GM21390 (cell line): ENCODE data around the gene NFE2L3.
"Not testable (repeated sequence)": the region's sequence is repeated elsewhere in the genome, so short reads cannot be mapped to it uniquely, and the experiment has no call there.

Source experiments
- ATAC-seq: cut with Tn5 transposase; IDR thresholded peaks from one replicate; pipeline ENCODE4 v1.9.1; 2021; ENCODE audit not compliant: unreplicated experiment

The NFE2L3 gene, protein sequence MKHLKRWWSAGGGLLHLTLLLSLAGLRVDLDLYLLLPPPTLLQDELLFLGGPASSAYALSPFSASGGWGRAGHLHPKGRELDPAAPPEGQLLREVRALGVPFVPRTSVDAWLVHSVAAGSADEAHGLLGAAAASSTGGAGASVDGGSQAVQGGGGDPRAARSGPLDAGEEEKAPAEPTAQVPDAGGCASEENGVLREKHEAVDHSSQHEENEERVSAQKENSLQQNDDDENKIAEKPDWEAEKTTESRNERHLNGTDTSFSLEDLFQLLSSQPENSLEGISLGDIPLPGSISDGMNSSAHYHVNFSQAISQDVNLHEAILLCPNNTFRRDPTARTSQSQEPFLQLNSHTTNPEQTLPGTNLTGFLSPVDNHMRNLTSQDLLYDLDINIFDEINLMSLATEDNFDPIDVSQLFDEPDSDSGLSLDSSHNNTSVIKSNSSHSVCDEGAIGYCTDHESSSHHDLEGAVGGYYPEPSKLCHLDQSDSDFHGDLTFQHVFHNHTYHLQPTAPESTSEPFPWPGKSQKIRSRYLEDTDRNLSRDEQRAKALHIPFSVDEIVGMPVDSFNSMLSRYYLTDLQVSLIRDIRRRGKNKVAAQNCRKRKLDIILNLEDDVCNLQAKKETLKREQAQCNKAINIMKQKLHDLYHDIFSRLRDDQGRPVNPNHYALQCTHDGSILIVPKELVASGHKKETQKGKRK

DNA sequence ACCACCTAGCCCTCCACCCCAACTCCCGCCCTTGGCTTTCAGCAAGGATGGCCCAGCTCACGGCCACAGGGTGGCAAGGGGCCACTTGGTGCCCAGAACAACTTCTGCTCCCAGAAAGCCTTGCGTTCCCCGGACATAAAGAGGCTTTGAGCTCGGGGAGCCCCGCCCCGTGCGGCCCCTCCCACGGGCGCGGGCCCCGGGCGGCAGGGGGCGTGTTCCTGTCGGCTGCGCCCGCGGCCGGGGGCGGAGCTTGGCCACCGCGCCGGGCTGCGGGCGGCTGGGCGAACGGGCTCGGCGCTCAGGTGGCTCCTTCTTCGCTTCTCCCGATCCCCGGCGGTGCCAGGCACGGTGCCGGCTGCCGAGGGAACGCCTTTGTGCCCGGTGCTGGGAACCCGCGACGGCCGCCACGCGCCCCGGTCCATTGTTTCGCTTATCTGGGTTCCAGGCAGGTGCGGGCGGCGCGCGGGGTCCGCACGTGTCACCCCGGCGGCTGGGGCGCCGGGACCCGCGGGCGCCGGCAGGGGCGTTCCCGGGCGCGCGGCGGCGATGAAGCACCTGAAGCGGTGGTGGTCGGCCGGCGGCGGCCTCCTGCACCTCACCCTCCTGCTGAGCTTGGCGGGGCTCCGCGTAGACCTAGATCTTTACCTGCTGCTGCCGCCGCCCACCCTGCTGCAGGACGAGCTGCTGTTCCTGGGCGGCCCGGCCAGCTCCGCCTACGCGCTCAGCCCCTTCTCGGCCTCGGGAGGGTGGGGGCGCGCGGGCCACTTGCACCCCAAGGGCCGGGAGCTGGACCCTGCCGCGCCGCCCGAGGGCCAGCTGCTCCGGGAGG is at the start of gene NFE2L3:
Gene NFE2L3 (plus strand): TSS at position 246 of the 829 bp plus-strand sequence. CDS start 301 bp downstream, at position 547.
- peak; percentile 63 for ATAC-seq

DNA sequence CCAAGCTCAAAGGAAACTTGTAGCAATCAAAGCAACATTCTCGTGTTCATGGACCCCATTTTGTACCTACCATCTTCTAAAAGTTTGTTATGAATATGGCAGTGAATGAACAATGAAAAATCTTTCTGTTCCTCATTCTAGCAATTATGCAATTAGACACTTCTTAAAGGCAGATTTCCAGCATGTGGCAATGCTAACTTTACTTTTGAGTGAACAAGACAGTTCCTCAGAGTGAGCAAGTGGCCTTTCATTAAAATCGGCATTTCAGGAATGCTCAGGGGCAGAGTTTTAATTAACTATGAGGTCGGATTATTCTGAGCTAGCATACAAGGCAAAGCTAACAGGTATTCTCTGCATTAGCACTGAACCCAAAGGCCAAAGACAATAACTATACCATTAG is 48.4 kb upstream of the NFE2L3 start:
- no peak for ATAC-seq

DNA sequence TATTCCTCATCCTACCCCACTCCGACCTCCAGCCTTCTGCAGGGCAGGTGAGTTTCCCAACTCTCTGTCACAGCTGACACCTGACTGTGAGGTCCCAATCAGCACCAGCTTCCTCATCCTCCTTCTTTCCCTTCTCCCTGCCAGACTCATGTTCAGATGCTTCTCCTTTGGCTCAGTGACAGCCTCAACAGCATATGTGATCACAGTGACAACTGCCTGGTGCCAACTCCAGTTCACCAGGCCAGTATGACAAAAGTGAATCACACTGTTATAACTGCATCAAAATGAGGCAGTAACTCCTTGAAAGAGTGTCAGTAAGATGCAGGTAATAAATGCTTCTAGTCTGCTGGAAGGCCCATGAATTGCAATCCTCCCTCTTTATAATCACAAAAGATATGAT is 46.8 kb upstream of the NFE2L3 start:
- no peak for ATAC-seq

DNA sequence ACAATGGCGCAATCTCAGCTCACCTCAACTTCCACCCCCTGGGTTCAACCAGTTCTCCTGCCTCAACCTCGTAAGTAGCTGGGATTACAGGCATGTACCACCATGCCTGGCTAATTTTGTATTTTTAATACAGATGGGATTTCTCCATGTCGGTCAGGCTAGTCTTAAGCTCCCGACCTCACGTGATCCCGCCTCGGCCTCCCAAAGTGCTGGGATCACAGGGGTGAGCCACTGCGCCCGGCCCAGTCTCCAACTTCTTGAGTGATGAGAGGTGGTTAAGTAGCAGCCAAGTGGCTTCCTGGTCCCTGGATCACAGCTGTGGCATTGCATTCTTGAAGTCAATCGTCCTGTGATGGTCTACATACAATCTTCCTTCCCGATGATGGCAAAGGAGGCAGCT is 46.1 kb upstream of the NFE2L3 start:
- no peak for ATAC-seq

DNA sequence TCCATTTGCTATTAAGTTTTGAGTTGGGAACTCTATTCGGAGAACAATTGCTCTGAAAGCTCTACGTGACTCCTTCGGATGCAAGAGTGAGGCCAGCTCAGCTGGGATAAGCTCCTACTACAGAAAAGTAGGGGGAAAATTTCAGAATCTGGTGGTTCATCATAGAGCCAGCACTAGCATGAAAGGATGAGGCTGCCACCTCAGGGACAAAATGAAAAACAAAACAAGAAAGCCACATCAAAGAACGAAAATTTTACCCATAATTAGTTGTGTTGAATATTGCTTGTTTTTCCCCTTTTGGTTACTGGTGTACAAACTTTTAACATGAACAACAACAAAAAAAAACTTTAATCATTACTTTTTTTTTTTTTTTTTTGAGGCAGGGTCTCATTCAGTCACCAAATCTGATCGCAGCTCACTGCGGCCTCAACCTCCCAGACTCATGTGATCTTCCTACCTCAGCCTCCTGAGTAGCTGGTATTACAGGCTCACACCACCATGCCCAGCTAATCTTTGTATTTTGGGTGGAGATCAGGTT is 39.7 kb upstream of the NFE2L3 start:
- no peak for ATAC-seq

DNA sequence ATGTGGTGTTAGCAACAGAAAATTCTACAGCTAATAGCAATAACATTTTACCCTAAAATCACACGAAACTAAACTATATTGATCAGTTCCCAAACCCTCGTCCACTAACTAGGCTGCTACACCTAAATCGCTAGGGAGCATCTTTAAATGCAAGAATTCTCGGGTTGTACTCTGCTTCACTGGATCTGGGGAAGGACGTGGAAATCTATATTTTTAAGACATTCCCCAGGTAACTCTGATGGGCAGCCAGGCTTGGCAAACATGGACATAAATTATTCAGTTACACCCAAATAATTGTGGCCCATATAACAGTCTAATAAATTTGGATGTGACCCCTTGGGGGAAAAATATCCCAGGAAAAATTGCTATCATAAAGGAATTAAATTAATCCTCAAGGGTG is 36.3 kb upstream of the NFE2L3 start:
- ATAC-seq, result no peak

DNA sequence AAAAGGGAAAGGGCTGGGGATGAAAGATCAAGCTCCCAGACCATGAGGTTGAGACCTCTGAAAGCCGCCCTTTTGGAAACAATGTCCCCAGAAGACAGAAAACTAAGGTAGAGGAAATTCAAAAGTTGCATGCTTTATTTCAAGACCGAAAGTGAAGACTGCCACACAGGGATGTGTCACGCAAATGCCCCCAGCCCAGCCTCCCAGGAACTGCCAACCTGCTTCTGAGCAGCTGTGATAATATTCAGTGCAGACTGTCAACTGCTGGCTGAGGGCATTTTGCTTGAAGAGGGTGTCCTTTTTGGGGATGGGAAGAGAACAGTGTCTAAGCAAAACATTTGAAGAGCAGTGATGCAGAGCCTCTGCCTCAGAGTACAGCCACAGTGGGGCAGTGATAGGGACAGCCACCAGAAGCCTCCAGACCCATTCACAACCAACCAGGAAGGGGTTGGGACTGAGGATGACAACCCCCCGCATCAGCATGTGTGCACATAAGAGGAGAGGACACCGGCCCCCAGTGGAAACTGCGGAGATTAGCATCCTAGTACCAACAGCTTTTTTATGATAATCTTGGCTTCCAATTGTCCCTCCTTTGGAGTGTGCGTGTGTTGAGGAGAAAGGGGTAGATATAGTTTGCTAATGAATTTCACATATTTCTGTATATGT is 34.7 kb upstream of the NFE2L3 start:
- ATAC-seq, result no peak

DNA sequence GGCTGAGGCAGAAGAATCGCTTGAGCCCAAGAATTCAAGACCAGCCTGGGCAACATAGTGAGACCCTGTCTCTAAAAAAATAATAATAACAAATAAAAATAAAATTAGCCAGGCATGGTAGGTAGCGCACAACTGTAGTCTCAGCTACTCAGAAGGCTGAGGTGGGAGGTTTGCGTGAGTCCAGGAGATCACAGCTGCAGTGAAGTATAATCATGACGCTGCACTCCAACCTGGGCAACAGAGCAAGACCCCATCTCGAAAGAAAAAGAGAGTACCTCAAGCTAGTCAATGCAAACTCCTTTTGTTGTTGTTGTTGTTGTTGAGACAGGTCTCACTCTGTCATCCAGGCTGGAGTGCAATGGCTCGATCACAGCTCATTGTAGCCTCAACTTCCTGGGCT is 34.0 kb upstream of the NFE2L3 start:
- ATAC-seq, result no peak

DNA sequence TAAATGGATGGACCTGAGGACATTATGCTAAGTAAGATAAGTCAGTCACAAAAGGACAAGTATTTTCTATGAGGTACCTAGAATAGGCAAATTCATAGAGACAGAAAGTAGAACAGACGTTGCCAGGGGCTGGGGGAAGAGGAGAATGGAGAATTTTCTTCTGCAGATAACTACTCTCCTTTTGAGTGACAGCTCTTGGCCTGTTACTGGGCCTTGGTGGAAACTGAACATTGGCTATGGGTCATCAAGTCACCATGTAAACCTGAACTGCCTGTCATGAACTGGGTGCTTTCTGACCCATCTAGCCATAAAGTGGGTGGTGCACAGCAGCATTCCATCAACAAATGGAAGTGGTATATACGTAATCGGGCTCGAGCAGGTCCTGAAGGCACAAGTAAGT is 29.3 kb upstream of the NFE2L3 start:
- ATAC-seq, result no peak

DNA sequence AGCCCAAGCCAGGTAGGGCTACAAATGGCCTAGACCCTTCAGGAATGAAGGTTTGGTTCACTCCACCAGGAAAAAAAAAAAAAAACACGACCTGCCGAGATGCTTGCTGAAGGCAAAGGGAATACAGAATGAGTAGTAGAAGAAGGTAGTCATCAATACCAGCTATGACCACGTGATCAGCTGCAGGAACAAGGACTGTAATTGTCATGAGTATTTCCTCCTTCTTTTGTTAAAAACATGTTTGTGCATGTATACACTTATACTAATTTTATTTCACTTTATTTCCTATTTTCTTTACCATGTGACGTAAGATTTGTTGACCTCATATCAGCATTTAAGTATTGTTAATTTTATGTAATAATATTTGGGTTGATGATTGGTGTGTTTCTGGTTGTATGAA is 27.2 kb upstream of the NFE2L3 start:
- ATAC-seq, result not testable (repeated sequence)

DNA sequence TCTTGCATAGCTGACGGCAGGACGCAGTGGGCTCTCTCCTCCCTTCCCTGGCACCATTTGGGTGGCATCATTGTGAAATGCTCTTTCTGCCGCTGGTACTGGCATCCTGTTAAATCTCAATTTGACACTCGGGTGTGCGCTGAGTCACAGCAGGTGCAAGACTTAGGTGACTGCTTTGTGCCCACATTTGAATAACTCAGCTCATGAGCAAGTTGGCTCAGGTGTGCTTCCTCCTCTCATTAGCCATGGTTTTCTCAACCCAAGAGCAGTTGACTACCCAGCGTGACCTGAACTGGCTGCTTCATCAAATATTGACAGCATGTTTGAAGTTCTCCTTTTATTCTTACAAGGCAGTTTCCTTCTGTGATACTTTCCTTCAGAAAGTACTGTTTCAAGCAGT is 24.6 kb upstream of the NFE2L3 start:
- no peak for ATAC-seq

DNA sequence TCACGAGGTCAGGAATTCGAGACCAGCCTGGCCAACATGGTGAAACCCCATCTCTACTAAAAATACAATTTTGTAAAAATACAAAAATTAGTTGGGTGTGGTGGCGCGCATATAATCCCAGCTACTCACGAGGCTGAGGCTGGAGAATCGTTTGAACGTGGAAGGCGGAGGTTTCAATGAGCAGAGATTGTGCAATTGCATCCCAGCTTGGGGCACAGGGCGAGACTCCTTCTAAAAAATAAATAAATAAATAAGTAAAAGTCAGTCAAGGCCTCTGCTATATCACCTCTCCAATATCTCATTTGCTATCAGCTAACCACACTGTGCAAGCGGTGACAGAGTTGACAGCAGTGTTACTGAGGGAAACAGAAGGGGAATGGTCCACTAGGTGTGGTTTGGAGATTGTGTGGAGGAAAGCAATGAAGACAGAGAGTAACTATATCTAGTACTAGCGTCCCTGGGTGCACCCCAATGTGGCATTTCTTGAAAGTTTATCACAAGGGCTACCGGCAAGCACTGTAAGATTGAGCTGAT is 20.9 kb upstream of the NFE2L3 start:
- no peak for ATAC-seq

DNA sequence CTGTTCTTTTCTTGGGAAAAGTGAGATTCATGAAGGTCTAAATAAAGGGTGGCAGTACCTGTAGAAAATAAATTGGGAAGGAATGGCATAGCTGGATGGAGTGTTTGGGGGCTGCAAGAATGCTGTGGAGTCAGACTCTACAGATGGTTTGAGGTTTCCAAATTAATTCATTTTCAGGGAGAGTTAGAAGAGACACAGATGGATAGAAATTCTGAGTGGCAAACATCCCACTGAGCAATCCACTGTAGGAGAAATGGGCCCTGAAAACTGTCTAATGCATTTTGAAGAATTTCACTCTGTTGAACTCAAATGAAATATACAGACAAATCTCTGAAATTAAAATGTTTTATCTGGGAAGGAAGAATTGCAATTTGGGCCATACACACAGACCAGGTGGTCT is 16.9 kb upstream of the NFE2L3 start:
- ATAC-seq, result no peak

DNA sequence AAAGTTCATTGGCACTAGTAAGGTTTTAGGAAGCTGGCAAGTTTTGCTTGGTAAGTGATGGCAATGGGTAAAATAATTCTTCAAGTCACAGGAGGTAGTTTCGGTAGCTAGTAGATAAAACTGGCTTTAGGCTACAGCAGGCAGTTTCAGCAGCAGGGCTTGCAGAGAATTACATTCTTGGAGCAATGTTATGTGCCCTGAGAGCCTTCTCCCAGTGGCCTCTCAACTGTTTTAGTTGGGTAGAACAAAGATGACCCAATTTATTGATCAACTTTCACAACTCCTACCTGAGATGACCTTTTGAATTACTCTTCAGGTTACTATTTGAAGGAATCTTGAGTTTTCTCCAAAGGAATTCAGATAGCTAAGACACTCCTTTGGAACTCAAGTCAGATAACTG is 16.4 kb upstream of the NFE2L3 start:
- no peak for ATAC-seq

DNA sequence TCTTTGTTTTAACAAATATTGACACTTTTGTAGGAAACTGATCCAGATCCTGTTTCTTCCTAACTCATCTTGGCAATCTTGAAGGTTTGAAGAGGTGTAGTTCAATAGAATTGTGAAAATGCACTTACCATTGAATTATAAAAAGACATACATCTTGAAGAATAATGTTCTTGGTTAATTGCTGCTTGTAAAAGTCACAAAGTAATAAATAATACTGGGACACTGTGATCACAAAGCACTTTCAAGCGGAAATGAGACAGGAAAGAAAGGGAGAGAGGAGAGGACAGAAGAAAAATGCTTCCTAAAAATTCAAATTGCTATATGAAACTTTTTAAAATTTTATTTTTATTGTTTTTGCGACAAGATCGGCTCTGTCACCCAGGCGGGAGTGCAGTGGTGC is 15.2 kb upstream of the NFE2L3 start:
- no peak for ATAC-seq

DNA sequence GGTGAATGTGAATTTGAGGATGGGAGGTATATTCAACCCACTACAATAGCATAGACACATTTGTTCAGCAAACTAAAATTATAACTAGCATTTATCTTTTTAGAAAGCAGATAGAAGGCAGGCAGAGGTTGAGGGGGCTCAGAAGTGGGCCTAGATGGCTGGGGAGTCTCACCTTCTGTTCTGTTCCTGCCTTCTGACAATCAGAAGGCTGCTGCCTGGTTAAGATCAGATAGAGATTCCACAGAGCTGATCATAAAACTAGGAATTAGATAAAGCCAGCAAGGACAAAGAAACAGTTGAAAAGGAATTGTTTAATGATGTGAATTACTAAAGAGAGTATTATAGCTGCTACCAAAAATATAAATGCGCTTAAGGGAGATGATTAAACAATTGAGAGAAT is 11.6 kb upstream of the NFE2L3 start:
- ATAC-seq, result no peak

DNA sequence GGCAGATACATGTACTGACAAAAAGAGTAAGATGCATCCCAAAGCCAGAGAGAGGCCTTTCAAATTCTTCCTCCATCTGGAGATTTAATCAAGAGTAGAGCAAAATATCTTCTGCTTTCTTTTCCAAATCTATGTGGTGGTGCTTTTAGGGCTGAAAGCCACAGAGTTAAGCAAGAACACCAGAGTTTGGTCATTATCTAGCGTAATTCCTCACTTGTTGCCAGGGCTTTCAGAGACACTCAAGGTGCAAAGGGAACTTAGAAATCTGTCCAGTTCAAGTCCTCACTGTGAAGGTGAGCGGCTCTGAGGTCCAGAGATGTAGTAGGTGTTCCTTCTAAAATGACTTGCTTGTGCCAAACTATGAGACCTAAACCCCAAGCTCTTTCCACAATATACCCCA is 10.9 kb upstream of the NFE2L3 start:
- ATAC-seq, result no peak

DNA sequence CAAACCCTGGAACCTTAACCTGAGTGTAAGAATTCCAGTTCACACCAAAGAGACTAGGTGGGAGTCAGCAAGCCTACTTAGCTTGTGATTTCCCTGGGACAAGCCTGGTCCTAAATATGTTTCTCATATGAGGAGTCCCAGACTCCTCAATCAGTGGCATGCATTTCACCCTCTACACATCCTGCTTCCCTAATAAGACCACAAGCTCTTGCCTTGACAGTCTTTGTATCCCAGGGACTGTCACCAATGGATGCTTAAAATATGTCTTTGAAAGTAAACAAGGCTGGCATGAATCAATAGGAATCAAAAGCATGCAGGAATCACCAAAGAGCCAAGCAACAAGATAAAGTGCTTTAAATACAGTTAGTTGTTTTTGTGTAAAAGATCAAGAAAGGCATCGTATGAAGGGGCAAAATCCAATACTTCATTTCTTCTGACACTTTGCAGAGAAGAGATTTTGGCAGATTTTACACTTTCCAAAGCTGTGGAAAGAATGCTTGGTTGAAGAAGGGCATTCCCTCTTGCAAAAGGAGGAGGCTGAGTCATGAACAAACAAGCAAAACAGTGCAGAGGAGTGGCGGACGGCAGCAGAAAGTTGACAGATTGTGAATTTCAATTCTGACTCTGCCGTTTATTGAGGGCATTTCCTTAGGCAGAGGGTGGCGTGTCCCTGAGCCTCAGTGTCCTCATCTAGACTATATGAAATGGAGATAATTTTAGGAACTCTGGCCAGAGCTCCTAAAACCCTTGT is 8.5 kb upstream of the NFE2L3 start:
- no peak for ATAC-seq

DNA sequence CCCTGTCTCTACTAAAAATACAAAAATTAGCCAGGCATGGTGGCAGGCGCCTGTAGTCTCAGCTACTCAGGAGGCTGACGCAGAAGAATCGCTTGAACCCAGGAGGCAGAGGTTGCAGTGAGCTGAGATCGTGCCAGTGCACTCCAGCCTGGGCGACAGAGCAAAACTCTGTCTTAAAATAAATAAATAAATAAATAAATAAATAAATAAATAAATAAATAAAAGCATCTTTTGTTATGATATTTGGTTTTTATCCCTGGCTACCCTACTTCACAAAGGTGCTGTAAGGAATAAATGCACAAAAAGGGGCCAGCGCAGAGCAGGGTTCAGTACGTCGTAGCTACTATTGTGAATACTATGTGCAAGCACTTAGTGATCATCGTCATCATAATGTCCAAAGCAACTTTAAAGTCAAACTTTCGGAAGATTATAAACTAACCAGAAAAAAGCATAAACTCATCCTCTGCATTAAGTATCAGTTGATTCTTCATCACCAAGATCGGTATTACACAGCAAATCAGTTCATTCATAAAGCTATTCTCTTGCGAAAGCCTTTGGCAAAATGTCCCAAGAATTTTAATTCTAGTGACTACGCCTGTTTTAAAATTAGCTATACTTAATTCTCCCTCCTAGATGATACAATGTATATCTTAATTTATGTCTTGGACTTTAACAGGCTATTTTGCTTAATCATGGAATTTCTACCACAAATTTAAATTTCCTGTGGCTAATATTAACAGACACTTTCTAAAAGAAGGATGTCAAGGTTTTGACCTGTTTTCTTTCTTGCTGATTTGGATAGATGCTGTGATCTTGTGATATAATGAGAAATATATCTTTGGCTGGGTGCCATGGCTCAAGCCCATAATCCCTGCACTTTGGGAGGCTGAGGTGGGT is 7.6 kb upstream of the NFE2L3 start:
- ATAC-seq, result no peak
